GM19193 (cell line): Measurements from ENCODE around the gene CARD10.

Experiments used
- POLR2A ChIP-seq: IDR thresholded peaks from 4 replicates; pipeline ENCODE4 v1.6.1; 2011; ENCODE audit not compliant: insufficient read depth, insufficient read length; ENCODE audit errors: extremely low read depth

Gene CARD10

GRCh38 chr22:37559901-37560607 lies 40.8 kb upstream of the CARD10 start, which contains the start of gene CDC42EP1:
Gene CDC42EP1 (plus strand): TSS chr22:37560480. CDS start chr22:37566350, 5,870 bp downstream.
- TF ChIP-seq POLR2A = no peak

GRCh38 chr22:37559521-37559900 lies 40.3 kb upstream of the CARD10 start:
- TF ChIP-seq POLR2A = no peak

- no peak for TF ChIP-seq POLR2A
Measured at GRCh38 chr22:37558815-37559214, 39.6 kb upstream of the CARD10 start.

- no peak for TF ChIP-seq POLR2A
Measured at GRCh38 chr22:37557321-37558001, 38.2 kb upstream of the CARD10 start.

GRCh38 chr22:37556710-37557109 lies 37.5 kb upstream of the CARD10 start:
- no peak for TF ChIP-seq POLR2A

- no peak for TF ChIP-seq POLR2A
Measured at GRCh38 chr22:37555029-37555428, 35.8 kb upstream of the CARD10 start.

- TF ChIP-seq POLR2A = no peak
Measured at GRCh38 chr22:37553725-37554124, 34.5 kb upstream of the CARD10 start.

- TF ChIP-seq POLR2A = no peak
Measured at GRCh38 chr22:37552524-37553163, 33.4 kb upstream of the CARD10 start.

GRCh38 chr22:37551981-37552380 lies 32.8 kb upstream of the CARD10 start:
- TF ChIP-seq POLR2A = no peak

GRCh38 chr22:37549704-37550059 lies 30.5 kb upstream of the CARD10 start:
- TF ChIP-seq POLR2A = no peak

GRCh38 chr22:37547251-37547741 lies 28.1 kb upstream of the CARD10 start:
- no peak for TF ChIP-seq POLR2A

GRCh38 chr22:37546437-37547250 lies 27.4 kb upstream of the CARD10 start:
- TF ChIP-seq POLR2A = no peak

GRCh38 chr22:37545703-37546436 lies 26.7 kb upstream of the CARD10 start:
- no peak for TF ChIP-seq POLR2A
